GM19467 (cell line): ENCODE data around the gene DCP1B.

ENCODE experiments used
- ATAC-seq: cut with Tn5 transposase; IDR thresholded peaks from one replicate; pipeline ENCODE4 v1.9.1; 2021; ENCODE audit warnings: mild to moderate bottlenecking, moderate library complexity; ENCODE audit not compliant: unreplicated experiment

DCP1B gene

GRCh38 chr12:2018391-2018790, 14.1 kb upstream of the DCP1B start:
- ATAC-seq: no peak

GRCh38 chr12:2017546-2018337, 13.5 kb upstream of the DCP1B start:
- no peak for ATAC-seq

- ATAC-seq: no peak
Observed at GRCh38 chr12:2016862-2017545, 12.7 kb upstream of the DCP1B start.

GRCh38 chr12:2014231-2014630, 10.0 kb upstream of the DCP1B start:
- ATAC-seq: no peak

GRCh38 chr12:2013527-2014223, 9.4 kb upstream of the DCP1B start:
- ATAC-seq: no peak

- ATAC-seq: no peak
Observed at GRCh38 chr12:2013086-2013485, 8.8 kb upstream of the DCP1B start.

GRCh38 chr12:2011643-2012607, 7.7 kb upstream of the DCP1B start:
- ATAC-seq: no peak

GRCh38 chr12:2009623-2010022, 5.4 kb upstream of the DCP1B start:
- no peak for ATAC-seq

GRCh38 chr12:2008677-2009076, 4.4 kb upstream of the DCP1B start:
- ATAC-seq: no peak

- ATAC-seq: peak; percentile 5
Observed at GRCh38 chr12:2003676-2004112, 563 bp downstream of the DCP1B start.

GRCh38 chr12:1995205-1995896, 8.9 kb downstream of the DCP1B start:
- ATAC-seq: no peak

- no peak for ATAC-seq
Observed at GRCh38 chr12:1994429-1995143, 9.7 kb downstream of the DCP1B start.

- no peak for ATAC-seq
Observed at GRCh38 chr12:1993871-1994371, 10.3 kb downstream of the DCP1B start.

- ATAC-seq: no peak
Observed at GRCh38 chr12:1993341-1993740, 10.9 kb downstream of the DCP1B start.

GRCh38 chr12:1992732-1993131, 11.5 kb downstream of the DCP1B start:
- no peak for ATAC-seq

- no peak for ATAC-seq
Observed at GRCh38 chr12:1989111-1989510, 15.1 kb downstream of the DCP1B start.

GRCh38 chr12:1984759-1985158, 19.5 kb downstream of the DCP1B start:
- ATAC-seq: no peak

GRCh38 chr12:1980282-1980681, 24.0 kb downstream of the DCP1B start:
- ATAC-seq: no peak
